Endodermal cell (in vitro differentiated cells): ENCODE results near the gene CHD5. TPM values are rescaled to one million over a fixed set of nuclear protein-coding genes. Genes with fewer than 3 reads are reported as not detected.

Experiments
- DNase-seq: peaks from one replicate; pipeline ENCODE4 v3.0.0-alpha.2; 2017
- H3K27ac ChIP-seq: 2 replicates; pipeline ENCODE4 v1.5.1; 2013; ENCODE audit warnings: mild to moderate bottlenecking, low read depth, low read length, moderate library complexity
- H3K27me3 ChIP-seq: 2 replicates; pipeline ENCODE4 v1.6.1; 2013; ENCODE audit warnings: mild to moderate bottlenecking, low read length, moderate library complexity; ENCODE audit not compliant: insufficient read depth, control insufficient read depth, poor library complexity, severe bottlenecking
- H3K36me3 ChIP-seq: 2 replicates; pipeline ENCODE4 v1.7.0; 2013; ENCODE audit warnings: mild to moderate bottlenecking, low read length, moderate library complexity; ENCODE audit not compliant: control insufficient read depth, insufficient read depth
- H3K4me1 ChIP-seq: one replicate; pipeline ENCODE4 v1.7.0; 2013; ENCODE audit warnings: low read length; ENCODE audit not compliant: control insufficient read depth, insufficient read depth
- H3K4me3 ChIP-seq: 2 replicates; pipeline ENCODE4 v1.5.1; 2013; ENCODE audit warnings: mild to moderate bottlenecking, low read length, moderate library complexity
- H3K9ac ChIP-seq: 2 replicates; pipeline ENCODE4 v1.6.1; 2013; ENCODE audit warnings: mild to moderate bottlenecking, low read length, moderate library complexity; ENCODE audit not compliant: poor library complexity, severe bottlenecking; ENCODE audit errors: extremely low read depth
- H3K9me3 ChIP-seq: 2 replicates; pipeline ENCODE4 v1.6.1; 2013; ENCODE audit warnings: mild to moderate bottlenecking, low read length, moderate library complexity; ENCODE audit not compliant: control insufficient read depth
- H3K27ac Mint-ChIP-seq: 2 replicates; pipeline ENCODE4 v1.8.0; 2020; ENCODE audit warnings: mixed read lengths
- H3K27me3 Mint-ChIP-seq: 2 replicates; pipeline ENCODE4 v1.8.0; 2021; ENCODE audit warnings: mild to moderate bottlenecking, mixed read lengths; ENCODE audit not compliant: insufficient read depth
- H3K36me3 Mint-ChIP-seq: 2 replicates; pipeline ENCODE4 v1.8.0; 2020; ENCODE audit warnings: low read depth, mixed read lengths
- H3K4me1 Mint-ChIP-seq: 2 replicates; pipeline ENCODE4 v1.8.0; 2020; ENCODE audit warnings: mixed read lengths
- H3K4me3 Mint-ChIP-seq: 2 replicates; pipeline ENCODE4 v1.8.0; 2020; ENCODE audit warnings: mild to moderate bottlenecking, moderate library complexity, mixed read lengths
- H3K9me3 Mint-ChIP-seq: 2 replicates; pipeline ENCODE4 v1.8.0; 2020; ENCODE audit warnings: mild to moderate bottlenecking, mixed read lengths
- CTCF ChIP-seq: fragments of 200-600 bp; sonication (generic); conservative IDR thresholded peaks from 2 replicates; pipeline ENCODE4 v1.5.0; 2021; ENCODE audit warnings: antibody characterized with exemption, mild to moderate bottlenecking
- WGBS, 2 experiments: methylation state at CpG; one replicate each; pipeline versions ENCODE4 v1.1.5 to v1.1.7; 2013; ENCODE audit warnings: missing lambda C conversion rate in 2 of 2, mixed read lengths in 1 of 2; ENCODE audit not compliant: insufficient coverage in 1 of 2, insufficient read length in 1 of 2; 5-methylcytosine and 5-hydroxymethylcytosine counted together
- total RNA-seq, 2 donors: library from RNA; stranded (reverse); fragmentation: NEBNext Ultra II Directional in 1 of 2; extraction: Animal tissue kit (Norgen Biotek cat#: 25700) in 1 of 2; gene quantifications; 2 replicates in 1 of 2; 3 replicates in 1 of 2; pipeline ENCODE4 v1.2.1, GENCODE V29; 2021

CHD5 gene
- total RNA-seq, 2 donors from 2014 or later = 0.40 to 0.69 TPM

- no peak overlapping the region for H3K4me3 ChIP-seq
- H3K9ac ChIP-seq = no peak overlapping the region
- H3K36me3 Mint-ChIP-seq = no peaks in the 10 kb centered on the region
- DNase-seq = peak; percentile 88
- H3K27me3 ChIP-seq = peaks cover 14% of the 10 kb centered on the region
- no peaks in the 10 kb centered on the region for H3K9me3 ChIP-seq
- H3K9me3 Mint-ChIP-seq = no peaks in the 10 kb centered on the region
- no peak overlapping the region for H3K27ac Mint-ChIP-seq
- H3K4me3 Mint-ChIP-seq = no peak overlapping the region
- WGBS, 2 experiments = 69 to 70% methylated on average over 2 to 10 of the region's 10 CpGs
- H3K27me3 Mint-ChIP-seq = no peaks in the 10 kb centered on the region
- no peak overlapping the region for H3K27ac ChIP-seq
- H3K36me3 ChIP-seq = no peaks in the 10 kb centered on the region
- peak; percentile 76 for TF ChIP-seq CTCF
- H3K4me1 ChIP-seq = no peaks in the 10 kb centered on the region
- no peaks in the 10 kb centered on the region for H3K4me1 Mint-ChIP-seq
Measured at GRCh38 chr1:6171548-6172124, 8.5 kb downstream of the CHD5 start.

GRCh38 chr1:6170742-6171201, 9.3 kb downstream of the CHD5 start:
- Mint-ChIP-seq H3K4me1 (no peaks in the 10 kb centered on the region), H3K9me3 (no peaks in the 10 kb centered on the region), H3K36me3 (no peaks in the 10 kb centered on the region), H3K27ac (no peak overlapping the region), H3K27me3 (no peaks in the 10 kb centered on the region), H3K4me3 (no peak overlapping the region)
- Histone ChIP-seq H3K27me3 (peaks cover 5% of the 10 kb centered on the region), H3K9ac (no peak overlapping the region), H3K27ac (no peak overlapping the region), H3K9me3 (no peaks in the 10 kb centered on the region), H3K4me1 (no peaks in the 10 kb centered on the region), H3K36me3 (no peaks in the 10 kb centered on the region), H3K4me3 (no peak overlapping the region)
- no peak for TF ChIP-seq CTCF
- WGBS, 2 experiments = 86 to 96% methylated on average over 9 to 19 of the region's 19 CpGs
- DNase-seq = no peak

GRCh38 chr1:6170116-6170741, 9.9 kb downstream of the CHD5 start:
- H3K9ac ChIP-seq = no peak overlapping the region
- DNase-seq = no peak
- H3K9me3 ChIP-seq = no peaks in the 10 kb centered on the region
- H3K27me3 Mint-ChIP-seq = no peaks in the 10 kb centered on the region
- no peak overlapping the region for H3K4me3 Mint-ChIP-seq
- no peak for TF ChIP-seq CTCF
- H3K4me3 ChIP-seq = no peak overlapping the region
- H3K27ac ChIP-seq = no peak overlapping the region
- H3K36me3 Mint-ChIP-seq = no peaks in the 10 kb centered on the region
- no peaks in the 10 kb centered on the region for H3K4me1 ChIP-seq
- H3K4me1 Mint-ChIP-seq = no peaks in the 10 kb centered on the region
- H3K27me3 ChIP-seq = no peaks in the 10 kb centered on the region
- H3K27ac Mint-ChIP-seq = no peak overlapping the region
- WGBS, 2 experiments = 88 to 91% methylated on average over 4 to 16 of the region's 16 CpGs
- no peaks in the 10 kb centered on the region for H3K36me3 ChIP-seq
- H3K9me3 Mint-ChIP-seq = no peaks in the 10 kb centered on the region
